HG03432 (cell line): ENCODE measurements around the gene BRCA1.
"Not testable (repeated sequence)": the region's sequence is repeated elsewhere in the genome, so short reads cannot be mapped to it uniquely, and the experiment has no call there.

Experiments
- ATAC-seq: cut with Tn5 transposase; IDR thresholded peaks from one replicate; pipeline ENCODE4 v1.9.1; 2021; ENCODE audit warnings: mild to moderate bottlenecking, moderate library complexity; ENCODE audit not compliant: unreplicated experiment

BRCA1 gene

DNA sequence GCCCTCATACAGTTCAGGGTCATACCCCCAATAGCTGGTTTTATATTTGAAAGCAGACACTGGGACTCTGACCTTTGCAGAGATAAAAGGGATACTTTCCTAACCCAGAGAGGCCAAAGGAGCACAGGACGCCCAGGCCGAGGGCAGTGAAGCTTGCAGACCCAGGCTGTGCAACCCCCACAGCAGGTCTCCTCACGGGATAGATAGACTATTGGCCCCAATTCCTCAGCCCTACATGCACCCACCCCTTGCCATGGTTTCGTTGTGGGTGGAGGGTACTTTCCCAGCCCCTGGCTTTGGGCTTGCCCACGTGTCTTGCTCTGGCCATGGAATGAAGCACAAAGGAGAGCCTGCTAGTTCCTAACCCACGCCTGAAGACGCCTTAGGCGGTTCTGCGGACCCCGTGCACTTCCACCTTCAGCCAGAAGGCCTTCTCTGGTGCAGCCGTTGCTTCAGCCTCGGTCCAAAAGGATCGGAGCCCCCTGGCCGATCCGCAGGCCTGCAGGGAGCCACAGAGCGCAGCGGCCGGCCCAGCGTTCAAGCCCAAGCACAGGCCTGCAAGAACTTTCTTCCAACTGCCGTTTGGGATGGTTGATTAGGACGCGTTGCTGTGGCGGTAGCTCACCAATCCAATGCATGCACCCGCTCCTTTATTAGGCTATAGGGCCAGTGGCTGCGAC is 9.8 kb upstream of the BRCA1 start:
- ATAC-seq: no peak

GRCh38 chr17:43133439-43133838 is 8.3 kb upstream of the BRCA1 start:
- ATAC-seq: not testable (repeated sequence)

GRCh38 chr17:43132117-43132516 is 7.0 kb upstream of the BRCA1 start:
- ATAC-seq: no peak

- no peak for ATAC-seq
Measured at GRCh38 chr17:43129671-43130010, 4.5 kb upstream of the BRCA1 start.

- ATAC-seq: not testable (repeated sequence)
Measured at GRCh38 chr17:43127333-43127876, 2.2 kb upstream of the BRCA1 start.

DNA sequence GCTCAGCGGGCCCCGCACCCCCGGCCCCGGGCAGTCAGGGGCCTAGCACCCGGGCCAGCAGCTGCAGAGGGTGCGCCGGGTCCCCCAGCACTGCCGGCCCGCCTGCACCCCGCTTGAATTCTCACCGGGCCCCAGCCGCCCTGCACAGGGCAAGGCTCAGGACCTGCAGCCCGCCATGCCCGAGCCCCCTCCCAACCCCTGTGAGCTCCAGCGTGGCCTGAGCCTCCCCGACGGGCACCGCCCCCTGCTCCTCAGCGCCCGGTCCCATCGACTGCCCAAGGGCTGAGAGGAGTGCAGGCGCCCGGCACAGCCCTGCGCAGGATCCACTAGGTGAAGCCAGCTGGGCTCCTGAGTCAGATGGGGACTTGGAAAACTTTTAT is 1.7 kb upstream of the BRCA1 start:
- no peak for ATAC-seq

DNA sequence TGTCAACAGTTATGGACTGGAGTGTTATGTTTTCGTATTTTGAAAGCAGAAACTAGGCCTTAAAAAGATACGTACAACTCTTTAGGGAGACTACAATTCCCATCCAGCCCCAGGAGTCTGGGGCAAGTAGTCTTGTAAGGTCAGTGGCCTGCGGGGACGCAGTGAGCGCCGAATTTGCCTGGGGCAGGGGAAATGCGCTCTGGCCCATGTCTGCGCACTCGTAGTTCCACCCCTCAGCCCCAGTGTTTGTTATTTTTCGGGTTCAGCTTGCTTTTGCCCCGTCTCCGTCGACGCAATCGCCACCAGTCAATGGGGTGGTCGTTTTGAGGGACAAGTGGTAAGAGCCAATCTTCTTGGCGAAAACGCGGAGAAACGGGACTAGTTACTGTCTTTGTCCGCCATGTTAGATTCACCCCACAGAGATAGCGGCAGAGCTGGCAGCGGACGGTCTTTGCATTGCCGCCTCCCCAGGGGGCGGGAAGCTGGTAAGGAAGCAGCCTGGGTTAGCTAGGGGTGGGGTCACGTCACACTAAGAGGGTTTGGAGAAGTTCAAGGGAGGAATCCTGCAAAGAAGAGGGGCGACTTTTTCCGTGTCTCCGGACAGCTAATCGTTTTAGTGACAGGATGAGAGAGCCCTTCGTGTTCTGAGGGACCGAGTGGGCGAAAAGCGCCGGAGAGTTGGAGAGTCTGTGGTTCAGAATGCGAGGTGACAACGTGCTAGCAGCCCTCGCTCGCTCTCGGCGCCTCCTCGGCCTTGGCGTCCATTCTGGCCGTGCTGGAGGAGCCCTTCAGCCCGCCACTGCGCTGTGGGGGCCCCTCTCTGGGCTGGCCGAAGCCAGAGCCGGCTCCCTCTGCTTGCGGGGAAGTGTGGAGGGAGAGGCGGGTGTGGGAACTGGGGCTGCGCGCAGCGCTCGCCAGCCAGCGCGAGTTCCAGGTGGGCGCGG is 1.1 kb upstream of the BRCA1 start:
- no peak for ATAC-seq

- ATAC-seq: no peak
Measured at GRCh38 chr17:43118679-43119615, 6.2 kb downstream of the BRCA1 start.

GRCh38 chr17:43114151-43114552 is 11.0 kb downstream of the BRCA1 start:
- ATAC-seq: no peak

GRCh38 chr17:43106552-43106951 is 18.6 kb downstream of the BRCA1 start:
- ATAC-seq: no peak

DNA sequence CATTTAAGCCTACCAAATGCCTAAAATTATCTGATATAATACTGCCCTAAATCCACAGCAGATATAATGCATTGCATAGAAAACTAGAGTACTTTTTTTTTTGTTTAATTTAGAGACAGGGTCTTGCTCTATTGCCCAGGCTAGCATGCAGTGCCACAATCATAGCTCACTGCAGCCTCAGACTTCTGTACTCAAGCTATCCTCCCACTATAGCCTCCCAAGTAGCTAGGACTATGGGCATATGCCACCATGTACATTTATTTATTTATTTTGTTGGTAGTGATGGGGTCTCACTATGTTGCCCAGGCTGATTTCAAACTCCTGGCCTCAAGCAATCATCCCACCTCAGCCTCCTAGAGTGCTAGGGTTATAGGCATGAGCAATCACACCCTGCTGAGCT is 20.0 kb downstream of the BRCA1 start:
- ATAC-seq: no peak

- no peak for ATAC-seq
Measured at GRCh38 chr17:43104665-43105064, 20.5 kb downstream of the BRCA1 start.

DNA sequence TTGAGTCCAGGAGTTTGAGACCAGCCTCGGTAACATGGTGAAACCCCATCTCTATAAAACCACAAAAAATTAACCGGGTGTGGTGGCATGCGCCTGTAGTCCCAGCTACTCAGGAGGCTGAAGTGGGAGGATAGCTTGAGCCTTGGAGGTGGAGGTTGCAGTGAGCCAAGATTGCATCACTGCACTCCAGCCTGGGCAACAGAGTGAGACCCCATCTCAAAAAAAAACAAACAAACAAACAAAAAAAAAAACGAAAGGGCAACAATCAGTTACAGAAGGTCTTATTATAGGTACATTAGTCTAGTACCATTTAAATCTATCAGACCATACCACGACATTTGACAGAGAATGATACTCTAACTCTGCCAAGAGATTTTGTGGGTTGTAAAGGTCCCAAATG is 29.8 kb downstream of the BRCA1 start:
- not testable (repeated sequence) for ATAC-seq

GRCh38 chr17:43094129-43094835 is 30.9 kb downstream of the BRCA1 start:
- ATAC-seq: no peak

- ATAC-seq: no peak
Measured at GRCh38 chr17:43092901-43093300, 32.3 kb downstream of the BRCA1 start.

GRCh38 chr17:43090022-43090421 is 35.1 kb downstream of the BRCA1 start:
- ATAC-seq: no peak

- no peak for ATAC-seq
Measured at GRCh38 chr17:43085474-43085873, 39.7 kb downstream of the BRCA1 start.

GRCh38 chr17:43079641-43080302 is 45.4 kb downstream of the BRCA1 start:
- no peak for ATAC-seq

DNA sequence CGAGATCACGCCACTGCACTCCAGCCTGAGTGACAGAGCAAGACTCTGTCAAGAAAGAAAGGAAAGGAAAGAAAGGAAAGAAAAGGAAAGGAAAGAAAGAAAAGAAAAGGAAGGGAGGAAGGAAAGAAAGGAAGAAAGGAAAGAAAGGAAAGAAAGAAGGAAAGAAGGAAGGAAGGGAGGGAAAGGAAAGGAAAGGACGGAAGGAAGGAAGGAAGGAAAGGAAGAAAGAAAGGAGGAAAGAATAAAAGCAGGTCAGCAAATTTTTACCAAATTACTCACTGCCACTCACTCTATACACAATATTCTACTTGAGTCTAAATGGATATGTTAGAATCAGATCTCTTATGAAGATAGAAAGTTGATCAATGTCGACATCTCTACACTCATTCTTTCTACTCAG is 50.3 kb downstream of the BRCA1 start:
- ATAC-seq: no peak

GRCh38 chr17:43070872-43071271 is 54.3 kb downstream of the BRCA1 start:
- no peak for ATAC-seq
